BLaER1 treated with 17β-estradiol and CSF1 and Interleukin-3, amounts not matched to agents 10 nM and 100 nM (cell line): ENCODE results near the gene SIX1.

Experiments
- H3K27ac ChIP-seq, 11 experiments: shearing (Covaris generic); formaldehyde crosslinking; 2 replicates each; pipeline ENCODE4 v1.8.1; 2022
- H3K27me3 ChIP-seq, 11 experiments: shearing (Covaris generic); formaldehyde crosslinking; 2 replicates each; pipeline ENCODE4 v1.8.1; 2022
- H3K36me3 ChIP-seq, 11 experiments: shearing (Covaris generic); formaldehyde crosslinking; 2 replicates each; pipeline ENCODE4 v1.8.1; 2022
- H3K4me1 ChIP-seq, 10 experiments: shearing (Covaris generic); formaldehyde crosslinking; 2 replicates each; pipeline ENCODE4 v1.8.1; 2022
- H3K4me2 ChIP-seq, 11 experiments: shearing (Covaris generic); formaldehyde crosslinking; 2 replicates each; pipeline ENCODE4 v1.8.1; 2022
- H3K4me3 ChIP-seq, 10 experiments: shearing (Covaris generic); formaldehyde crosslinking; 2 replicates each; pipeline ENCODE4 v1.8.1; 2022
- H3K9ac ChIP-seq, 11 experiments: shearing (Covaris generic); formaldehyde crosslinking; 2 replicates each; pipeline ENCODE4 v1.8.1; 2022
- H3K9me3 ChIP-seq, 11 experiments: shearing (Covaris generic); formaldehyde crosslinking; replicated peaks in 1 of 11; 2 replicates each; pipeline ENCODE4 v1.8.1; 2022
- H4K20me1 ChIP-seq, 11 experiments: shearing (Covaris generic); formaldehyde crosslinking; 2 replicates each; pipeline ENCODE4 v1.8.1; 2022
- Cebpa-rat ChIP-seq, 11 experiments: shearing (Covaris generic); IDR thresholded peaks; 2 replicates each; pipeline ENCODE4 v1.8.1; 2022

Gene SIX1

DNA sequence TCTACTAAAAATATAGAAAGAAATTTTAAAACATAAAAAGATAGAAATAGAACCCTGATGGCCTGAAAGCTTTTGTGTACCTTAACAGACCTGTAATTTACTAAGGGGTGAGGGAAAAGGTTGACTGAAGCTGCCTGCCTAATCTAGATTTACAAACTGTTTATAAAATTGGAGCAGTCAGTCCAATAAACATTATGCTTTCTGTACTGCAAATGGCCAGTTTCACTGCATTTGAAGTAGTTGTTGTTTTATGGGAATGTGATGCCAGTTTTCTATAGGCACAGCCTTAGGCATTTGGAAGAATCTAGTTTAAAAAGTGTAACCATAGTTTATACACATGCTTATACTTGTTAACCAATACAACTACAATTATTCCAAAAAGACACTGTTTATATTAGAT is 19.1 kb downstream of the SIX1 start:
- Histone ChIP-seq H4K20me1 (no peaks in the 10 kb centered on the region), H3K9me3 (no peaks in the 10 kb centered on the region), H3K27me3 (no peaks in the 10 kb centered on the region), H3K4me3 (no peak overlapping the region), H3K27ac (no peak overlapping the region), H3K36me3 (no peaks in the 10 kb centered on the region), H3K4me1 (peaks cover 0 to 10% (median 7%) of the 10 kb centered on the region in 10 experiments; a peak in 14 of 20 replicates), H3K4me2 (no peak overlapping the region), H3K9ac (no peak overlapping the region)
- TF ChIP-seq Cebpa-rat (IDR thresholded peaks at IDR 0.05): no peak

DNA sequence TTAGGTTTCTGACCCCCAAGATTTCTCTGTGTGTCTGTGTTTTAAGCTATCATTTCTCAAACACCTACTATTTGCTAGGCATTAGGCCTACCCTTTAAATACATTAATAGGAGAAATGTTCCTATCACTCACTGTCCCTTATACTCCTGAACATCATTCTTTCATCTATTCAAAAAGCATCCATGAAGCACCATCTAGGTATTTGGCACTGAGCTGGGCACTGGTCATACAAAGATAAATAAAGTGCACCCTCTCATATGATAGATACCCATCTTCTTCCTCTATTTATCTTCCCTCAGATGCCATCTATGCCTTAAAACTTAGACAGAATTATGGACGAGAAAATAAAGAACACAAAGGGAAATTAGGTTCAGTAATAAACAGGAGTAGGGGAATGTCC is 20.4 kb downstream of the SIX1 start:
- Histone ChIP-seq H3K9me3 (no peaks in the 10 kb centered on the region), H3K4me1 (peaks cover 0 to 10% (median 7%) of the 10 kb centered on the region in 10 experiments; a peak in 14 of 20 replicates), H3K9ac (no peak overlapping the region), H3K4me3 (no peak overlapping the region), H4K20me1 (no peaks in the 10 kb centered on the region), H3K36me3 (no peaks in the 10 kb centered on the region), H3K27me3 (no peaks in the 10 kb centered on the region), H3K4me2 (no peak overlapping the region), H3K27ac (no peak overlapping the region)
- no peak for TF ChIP-seq Cebpa-rat (IDR thresholded peaks at IDR 0.05)

- no peak for TF ChIP-seq Cebpa-rat (IDR thresholded peaks at IDR 0.05)
- no peak overlapping the region for H3K27ac ChIP-seq
- no peaks in the 10 kb centered on the region for H3K9me3 ChIP-seq
- H4K20me1 ChIP-seq: no peaks in the 10 kb centered on the region
- H3K4me2 ChIP-seq: peak overlapping the region; percentile 44 to 67 (median 50); a peak in 21 of 22 replicates
- peaks cover 13 to 18% (median 17%) of the 10 kb centered on the region in 10 experiments for H3K4me1 ChIP-seq
- H3K4me3 ChIP-seq: no peak overlapping the region
- H3K36me3 ChIP-seq: no peaks in the 10 kb centered on the region
- H3K27me3 ChIP-seq: no peaks in the 10 kb centered on the region
- no peak overlapping the region for H3K9ac ChIP-seq
These were observed 26.4 kb downstream of the SIX1 start for GRCh38 chr14:60622917-60623257.

GRCh38 chr14:60622210-60622916 is 26.9 kb downstream of the SIX1 start:
- no peak for TF ChIP-seq Cebpa-rat (IDR thresholded peaks at IDR 0.05)
- Histone ChIP-seq H3K27me3 (no peaks in the 10 kb centered on the region), H3K4me1 (peaks cover 13 to 23% (median 17%) of the 10 kb centered on the region in 10 experiments), H3K36me3 (no peaks in the 10 kb centered on the region), H3K27ac (no peak overlapping the region), H4K20me1 (no peaks in the 10 kb centered on the region), H3K9ac (no peak overlapping the region), H3K9me3 (no peaks in the 10 kb centered on the region), H3K4me2 (peak overlapping the region; percentile 44 to 67 (median 50); a peak in 21 of 22 replicates), H3K4me3 (no peak overlapping the region)

DNA sequence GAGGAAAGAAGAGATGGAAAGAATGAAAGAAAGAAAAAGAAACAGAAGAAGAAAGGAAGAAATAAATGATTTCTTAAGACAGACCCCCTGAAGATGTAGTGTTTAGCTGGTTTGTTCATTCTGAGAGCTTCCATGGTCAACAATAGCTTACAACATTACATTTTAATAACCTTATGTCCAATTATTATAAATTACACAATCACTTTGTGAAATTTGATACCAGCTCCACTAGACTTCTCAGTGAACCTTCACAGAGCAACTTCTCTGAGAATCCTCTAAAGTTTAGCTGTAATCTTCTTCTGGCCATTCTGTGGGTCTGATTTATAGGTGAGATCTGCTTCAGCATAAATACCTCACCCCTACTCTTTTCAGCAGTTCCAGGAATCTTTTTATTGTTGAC is 27.9 kb downstream of the SIX1 start:
- peaks cover 13 to 24% (median 17%) of the 10 kb centered on the region in 10 experiments for H3K4me1 ChIP-seq
- H3K4me2 ChIP-seq: no peak overlapping the region
- no peak for TF ChIP-seq Cebpa-rat (IDR thresholded peaks at IDR 0.05)
- no peaks in the 10 kb centered on the region for H4K20me1 ChIP-seq
- H3K9me3 ChIP-seq: no peaks in the 10 kb centered on the region
- H3K27me3 ChIP-seq: no peaks in the 10 kb centered on the region
- H3K9ac ChIP-seq: no peak overlapping the region
- H3K27ac ChIP-seq: no peak overlapping the region
- H3K4me3 ChIP-seq: no peak overlapping the region
- H3K36me3 ChIP-seq: no peaks in the 10 kb centered on the region

DNA sequence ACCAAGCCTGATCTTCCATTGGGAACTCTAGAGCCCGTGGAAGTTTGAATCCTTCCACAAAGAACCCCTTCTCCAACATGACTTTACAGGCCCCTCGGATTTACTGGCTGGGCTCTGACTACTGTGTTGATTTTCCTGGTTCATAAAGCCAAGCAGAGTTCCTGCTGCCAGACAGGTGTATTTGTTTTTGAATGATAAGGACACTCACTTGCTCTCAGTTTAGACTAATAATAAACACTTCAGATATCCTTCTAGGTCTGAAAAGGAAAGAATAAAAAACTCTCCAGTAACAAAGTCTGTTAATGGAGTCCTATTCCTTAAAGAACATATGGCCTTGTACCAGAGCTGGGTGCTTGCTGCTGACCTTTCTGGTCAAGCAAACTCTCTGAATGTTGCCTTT is 31.0 kb downstream of the SIX1 start:
- Histone ChIP-seq H4K20me1 (no peaks in the 10 kb centered on the region), H3K4me2 (peak overlapping the region in 2 of 11 experiments; percentile 13 to 56; a peak in 2 of 22 replicates), H3K27ac (no peak overlapping the region), H3K4me1 (peaks cover 11 to 23% (median 13%) of the 10 kb centered on the region in 10 experiments), H3K36me3 (no peaks in the 10 kb centered on the region), H3K9ac (no peak overlapping the region), H3K4me3 (no peak overlapping the region), H3K9me3 (peaks cover 0 to 5% (median 0%) of the 10 kb centered on the region in 11 experiments; a peak in 2 of 22 replicates), H3K27me3 (no peaks in the 10 kb centered on the region)
- no peak for TF ChIP-seq Cebpa-rat (IDR thresholded peaks at IDR 0.05)

- Histone ChIP-seq H3K9ac (no peak overlapping the region), H3K9me3 (peaks cover under 1 to 8% (median 2%) of the 10 kb centered on the region in 11 experiments; a peak in 21 of 22 replicates), H3K27ac (no peak overlapping the region), H3K27me3 (no peaks in the 10 kb centered on the region), H3K36me3 (no peaks in the 10 kb centered on the region), H3K4me2 (no peak overlapping the region), H3K4me1 (peaks cover 0 to 12% (median 0%) of the 10 kb centered on the region in 10 experiments; a peak in 4 of 20 replicates), H4K20me1 (no peaks in the 10 kb centered on the region), H3K4me3 (no peak overlapping the region)
- no peak for TF ChIP-seq Cebpa-rat (IDR thresholded peaks at IDR 0.05)
These were observed 32.8 kb downstream of the SIX1 start for GRCh38 chr14:60616461-60616959.

DNA sequence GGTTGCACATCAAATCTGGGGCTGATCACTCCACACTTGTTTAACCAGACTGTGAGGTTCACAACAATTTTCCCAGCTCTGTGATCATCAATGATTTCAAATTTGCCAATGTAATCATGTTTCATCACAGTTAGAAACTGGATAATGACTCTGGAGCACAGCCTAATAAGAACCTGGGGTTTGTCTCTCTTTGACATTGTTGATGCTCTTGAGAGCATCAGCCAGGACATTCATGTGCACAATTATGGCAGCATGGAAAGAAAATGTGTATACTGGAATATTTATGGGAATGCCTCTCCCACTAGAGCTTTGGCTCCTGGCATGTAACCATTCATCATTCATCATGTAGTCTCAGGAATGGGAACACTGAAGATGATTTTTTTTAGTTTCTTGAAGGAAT is 47.0 kb downstream of the SIX1 start:
- Histone ChIP-seq H3K9ac (no peak overlapping the region), H3K27me3 (no peaks in the 10 kb centered on the region), H3K9me3 (peaks cover 8 to 14% (median 11%) of the 10 kb centered on the region in 11 experiments; a peak in 21 of 22 replicates), H3K4me1 (no peaks in the 10 kb centered on the region), H3K4me3 (no peak overlapping the region), H3K4me2 (no peak overlapping the region), H4K20me1 (no peaks in the 10 kb centered on the region), H3K27ac (no peak overlapping the region), H3K36me3 (no peaks in the 10 kb centered on the region)
- no peak for TF ChIP-seq Cebpa-rat (IDR thresholded peaks at IDR 0.05)

- TF ChIP-seq Cebpa-rat (IDR thresholded peaks at IDR 0.05): no peak
- Histone ChIP-seq H3K27me3 (no peaks in the 10 kb centered on the region), H3K9me3 (no peaks in the 10 kb centered on the region), H3K4me3 (no peak overlapping the region), H3K4me1 (no peaks in the 10 kb centered on the region), H3K4me2 (no peak overlapping the region), H3K36me3 (no peaks in the 10 kb centered on the region), H3K27ac (no peak overlapping the region), H3K9ac (no peak overlapping the region), H4K20me1 (no peaks in the 10 kb centered on the region)
These were observed 49.5 kb downstream of the SIX1 start for GRCh38 chr14:60599727-60600126.

- no peak overlapping the region for H3K9ac ChIP-seq
- H3K4me2 ChIP-seq: no peak overlapping the region
- H3K27me3 ChIP-seq: no peaks in the 10 kb centered on the region
- no peaks in the 10 kb centered on the region for H3K9me3 ChIP-seq
- no peaks in the 10 kb centered on the region for H3K36me3 ChIP-seq
- no peak overlapping the region for H3K4me3 ChIP-seq
- no peaks in the 10 kb centered on the region for H4K20me1 ChIP-seq
- no peak overlapping the region for H3K27ac ChIP-seq
- no peaks in the 10 kb centered on the region for H3K4me1 ChIP-seq
- TF ChIP-seq Cebpa-rat (IDR thresholded peaks at IDR 0.05): no peak
These were observed 53.1 kb downstream of the SIX1 start for GRCh38 chr14:60596139-60596538.
